WTC11 (cell line): ENCODE measurements around the gene B3GAT1. TPM values are rescaled to one million over a fixed set of nuclear protein-coding genes. Genes with fewer than 3 reads are reported as not detected.

Experiments used
- ATAC-seq: fragments of 200-7000 bp; cut with Tn5 transposase; 2 replicates; pipeline ENCODE4 v1.10.0; 2021; ENCODE audit warnings: mild to moderate bottlenecking, moderate library complexity
- CTCF ChIA-PET: fragments of 300-600 bp; sonication (Branson Sonifier 250); formaldehyde crosslinking; loops from one replicate; lab custom pipeline; 2021; ENCODE audit warnings: antibody characterized with exemption; lab: Charles Lee
- POLR2A ChIA-PET: fragments of 350-600 bp; sonication (Branson Sonifier 250); formaldehyde crosslinking; loops from one replicate; lab custom pipeline; 2021; ENCODE audit warnings: antibody characterized with exemption; lab: Charles Lee
- DNase-seq: peaks from one replicate; pipeline ENCODE4 v3.0.0; 2021; ENCODE audit warnings: low spot score
- H3K27ac Mint-ChIP-seq: 2 replicates; pipeline ENCODE4 v1.8.0; 2021; ENCODE audit warnings: mixed read lengths
- H3K27me3 Mint-ChIP-seq: 2 replicates; pipeline ENCODE4 v1.8.0; 2021; ENCODE audit warnings: low read depth, mild to moderate bottlenecking, moderate library complexity, mixed read lengths
- H3K36me3 Mint-ChIP-seq: 2 replicates; pipeline ENCODE4 v1.8.0; 2021; ENCODE audit warnings: mixed read lengths
- H3K4me1 Mint-ChIP-seq: 2 replicates; pipeline ENCODE4 v1.8.0; 2022; ENCODE audit warnings: mixed read lengths
- H3K4me3 Mint-ChIP-seq: 2 replicates; pipeline ENCODE4 v1.8.0; 2021; ENCODE audit warnings: mild to moderate bottlenecking, moderate library complexity, mixed read lengths
- H3K9me3 Mint-ChIP-seq: 2 replicates; pipeline ENCODE4 v1.8.0; 2021; ENCODE audit warnings: mixed read lengths
- AFF4 ChIP-seq: sonication (generic); formaldehyde crosslinking; IDR thresholded peaks from 2 replicates; pipeline ENCODE4 v1.8.1; 2023; ENCODE audit warnings: mild to moderate bottlenecking, missing genetic modification reagents, borderline replicate concordance
- CBFB ChIP-seq: sonication (generic); formaldehyde crosslinking; IDR thresholded peaks from 2 replicates; pipeline ENCODE4 v1.8.1; 2022; ENCODE audit warnings: mild to moderate bottlenecking, low read depth, missing genetic modification reagents
- E2F5 ChIP-seq: sonication (generic); formaldehyde crosslinking; IDR thresholded peaks from 2 replicates; pipeline ENCODE4 v1.8.1; 2022; ENCODE audit warnings: mild to moderate bottlenecking, moderate library complexity, missing genetic modification reagents
- ESRRA ChIP-seq: sonication (generic); formaldehyde crosslinking; IDR thresholded peaks from 2 replicates; pipeline ENCODE4 v1.8.1; 2022; ENCODE audit warnings: mild to moderate bottlenecking, missing genetic modification reagents, borderline replicate concordance
- IRF2 ChIP-seq: sonication (generic); formaldehyde crosslinking; IDR thresholded peaks from 2 replicates; pipeline ENCODE4 v1.8.0; 2022; ENCODE audit warnings: low read depth, missing genetic modification reagents, borderline replicate concordance
- NR2C2 ChIP-seq: sonication (generic); formaldehyde crosslinking; IDR thresholded peaks from 2 replicates; pipeline ENCODE4 v1.8.0; 2022; ENCODE audit warnings: mild to moderate bottlenecking, missing genetic modification reagents
- TEAD1 ChIP-seq: sonication (generic); formaldehyde crosslinking; IDR thresholded peaks from 2 replicates; pipeline ENCODE4 v1.8.0; 2022; ENCODE audit warnings: mild to moderate bottlenecking, missing genetic modification reagents
- ZNF281 ChIP-seq: sonication (generic); formaldehyde crosslinking; IDR thresholded peaks from 2 replicates; pipeline ENCODE4 v1.8.0; 2023; ENCODE audit warnings: mild to moderate bottlenecking, missing genetic modification reagents
- ZNF532 ChIP-seq: fragments of 250-450 bp; sonication (Bioruptor Pico); IDR thresholded peaks from 2 replicates; pipeline ENCODE4 v1.9.0; 2021; ENCODE audit warnings: mild to moderate bottlenecking, borderline replicate concordance
- total RNA-seq: library from RNA; stranded (reverse); gene quantifications from 3 replicates; pipeline ENCODE4 v1.2.3, GENCODE V29; 2021
- TF ChIP-seq, protein P1 (sequence below): fragments of 200-600 bp; IDR thresholded peaks from 2 replicates; pipeline ENCODE4 v1.8.0; 2022; ENCODE audit warnings: antibody characterized with exemption
- TF ChIP-seq, protein P2 (sequence below): sonication (generic); formaldehyde crosslinking; IDR thresholded peaks from 2 replicates; pipeline ENCODE4 v1.8.1; 2022; ENCODE audit warnings: missing genetic modification reagents, borderline replicate concordance

The B3GAT1 gene
- total RNA-seq, 1 experiment from 2014 or later = 30.0 TPM

DNA sequence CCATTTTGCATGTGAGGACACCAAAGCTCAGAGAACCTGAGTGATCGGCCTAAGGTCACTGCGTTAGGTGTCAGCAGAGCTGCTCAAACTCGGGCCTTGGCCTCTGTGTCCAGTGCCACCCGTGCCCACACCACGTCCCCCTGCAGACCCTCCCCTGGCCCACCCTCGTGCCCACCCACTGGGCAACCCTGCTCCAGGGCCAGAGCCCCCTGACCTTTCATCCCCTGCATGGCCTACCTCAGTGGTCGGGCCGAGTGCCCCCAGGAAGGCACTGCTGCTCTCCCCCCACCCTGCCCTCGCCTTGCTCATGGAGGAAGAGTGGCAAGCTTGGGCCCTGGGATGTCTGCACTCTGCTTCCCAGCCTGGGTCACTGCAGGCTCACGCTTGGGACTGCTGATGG is 17.7 kb downstream of the B3GAT1 start (continued):
- TF ChIP-seq ZNF532 (CRISPR knock-in tag) (no peak), E2F5 (CRISPR knock-in tag) (no peak), TEAD1 (CRISPR knock-in tag) (no peak)

GRCh38 chr11:134393638-134394037 is 18.4 kb downstream of the B3GAT1 start:
- peak; percentile 75 for ATAC-seq
- peak; percentile 33 for DNase-seq
- H3K27me3 Mint-ChIP-seq = no peaks in the 10 kb centered on the region
- ChIA-PET POLR2A (no interaction called here), CTCF (interaction anchor here (0.8 to 0.9 kb wide), 3 partner anchors 10 to 19 kb away, joined by 3 to 4 read pairs (median 3); no protein-coding TSS in a partner anchor)
- peaks cover 1% of the 10 kb centered on the region; the same call in 1 of the 2 replicates for H3K9me3 Mint-ChIP-seq
- H3K27ac Mint-ChIP-seq = no peak overlapping the region
- no peaks in the 10 kb centered on the region for H3K4me1 Mint-ChIP-seq
- H3K4me3 Mint-ChIP-seq = no peak overlapping the region
- no peak for TF ChIP-seq CBFB (CRISPR knock-in tag)
- no peak for TF ChIP-seq NR2C2 (CRISPR knock-in tag)
- TF ChIP-seq AFF4 (CRISPR knock-in tag) = no peak
- TF ChIP-seq, protein P1, sequence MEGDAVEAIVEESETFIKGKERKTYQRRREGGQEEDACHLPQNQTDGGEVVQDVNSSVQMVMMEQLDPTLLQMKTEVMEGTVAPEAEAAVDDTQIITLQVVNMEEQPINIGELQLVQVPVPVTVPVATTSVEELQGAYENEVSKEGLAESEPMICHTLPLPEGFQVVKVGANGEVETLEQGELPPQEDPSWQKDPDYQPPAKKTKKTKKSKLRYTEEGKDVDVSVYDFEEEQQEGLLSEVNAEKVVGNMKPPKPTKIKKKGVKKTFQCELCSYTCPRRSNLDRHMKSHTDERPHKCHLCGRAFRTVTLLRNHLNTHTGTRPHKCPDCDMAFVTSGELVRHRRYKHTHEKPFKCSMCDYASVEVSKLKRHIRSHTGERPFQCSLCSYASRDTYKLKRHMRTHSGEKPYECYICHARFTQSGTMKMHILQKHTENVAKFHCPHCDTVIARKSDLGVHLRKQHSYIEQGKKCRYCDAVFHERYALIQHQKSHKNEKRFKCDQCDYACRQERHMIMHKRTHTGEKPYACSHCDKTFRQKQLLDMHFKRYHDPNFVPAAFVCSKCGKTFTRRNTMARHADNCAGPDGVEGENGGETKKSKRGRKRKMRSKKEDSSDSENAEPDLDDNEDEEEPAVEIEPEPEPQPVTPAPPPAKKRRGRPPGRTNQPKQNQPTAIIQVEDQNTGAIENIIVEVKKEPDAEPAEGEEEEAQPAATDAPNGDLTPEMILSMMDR = no peak
- TF ChIP-seq ZNF281 (CRISPR knock-in tag) = no peak
- TF ChIP-seq, protein P2, sequence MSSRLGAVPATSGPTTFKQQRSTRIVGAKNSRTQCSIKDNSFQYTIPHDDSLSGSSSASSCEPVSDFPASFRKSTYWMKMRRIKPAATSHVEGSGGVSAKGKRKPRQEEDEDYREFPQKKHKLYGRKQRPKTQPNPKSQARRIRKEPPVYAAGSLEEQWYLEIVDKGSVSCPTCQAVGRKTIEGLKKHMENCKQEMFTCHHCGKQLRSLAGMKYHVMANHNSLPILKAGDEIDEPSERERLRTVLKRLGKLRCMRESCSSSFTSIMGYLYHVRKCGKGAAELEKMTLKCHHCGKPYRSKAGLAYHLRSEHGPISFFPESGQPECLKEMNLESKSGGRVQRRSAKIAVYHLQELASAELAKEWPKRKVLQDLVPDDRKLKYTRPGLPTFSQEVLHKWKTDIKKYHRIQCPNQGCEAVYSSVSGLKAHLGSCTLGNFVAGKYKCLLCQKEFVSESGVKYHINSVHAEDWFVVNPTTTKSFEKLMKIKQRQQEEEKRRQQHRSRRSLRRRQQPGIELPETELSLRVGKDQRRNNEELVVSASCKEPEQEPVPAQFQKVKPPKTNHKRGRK (CRISPR knock-in tag) = no peak
- no peak for TF ChIP-seq IRF2 (CRISPR knock-in tag)
- TF ChIP-seq ESRRA (CRISPR knock-in tag) = no peak
- H3K36me3 Mint-ChIP-seq = peaks cover 6% of the 10 kb centered on the region; the same call in 1 of the 2 replicates
